OCI-LY3 (cell line): ENCODE data around the gene TMX1.

Source experiments
- CTCF ChIP-seq: fragments of 200-600, 300-600 bp; sonication (generic); IDR thresholded peaks from 2 replicates; pipeline ENCODE4 v1.5.1; 2014; ENCODE audit warnings: antibody characterized with exemption, low read length, low read depth
- EZH2phosphoT487 ChIP-seq: fragments of 200-600 bp; shearing (Covaris generic); IDR thresholded peaks from 2 replicates; pipeline ENCODE4 v1.6.1; 2018; ENCODE audit warnings: antibody characterized with exemption, mixed run types, low read depth

GRCh38 chr14:51240804-51241380, 845 bp downstream of the TMX1 start:
- no peak for TF ChIP-seq CTCF
- TF ChIP-seq EZH2phosphoT487: no peak
